Fibroblast of skin of left quadriceps (primary cell): ENCODE results near the gene PTRH1.

Experiments used
- DNase-seq, 2 experiments: peaks; one replicate each; pipeline ENCODE4 v3.0.0-alpha.2; 2013; ENCODE audit warnings: low read depth in 2 of 2

The PTRH1 gene

GRCh38 chr9:127741831-127742434 lies 26.5 kb upstream of the PTRH1 start:
- DNase-seq = no peak

GRCh38 chr9:127739614-127740330 lies 24.3 kb upstream of the PTRH1 start:
- no peak for DNase-seq

- DNase-seq = no peak
Observed at GRCh38 chr9:127738666-127739065, 23.2 kb upstream of the PTRH1 start.

- DNase-seq = no peak
Observed at GRCh38 chr9:127735530-127736185, 20.2 kb upstream of the PTRH1 start.

GRCh38 chr9:127734747-127735529 lies 19.5 kb upstream of the PTRH1 start, which contains the start of gene TOR2A:
TOR2A (minus strand) TSS chr9:127735294; CDS start chr9:127735270, 24 bp downstream.
- peak; percentile 88 for DNase-seq

- no peak for DNase-seq
Observed at GRCh38 chr9:127734247-127734746, 18.8 kb upstream of the PTRH1 start.

- DNase-seq = no peak
Observed at GRCh38 chr9:127733614-127734013, 18.2 kb upstream of the PTRH1 start.

- DNase-seq = no peak
Observed at GRCh38 chr9:127732444-127732843, 17.0 kb upstream of the PTRH1 start.

GRCh38 chr9:127731938-127732337 lies 16.5 kb upstream of the PTRH1 start:
- no peak for DNase-seq

- no peak for DNase-seq
Observed at GRCh38 chr9:127730799-127731410, 15.4 kb upstream of the PTRH1 start.

- no peak for DNase-seq
Observed at GRCh38 chr9:127730262-127730661, 14.8 kb upstream of the PTRH1 start.

GRCh38 chr9:127729522-127730256 lies 14.2 kb upstream of the PTRH1 start:
- DNase-seq = no peak

- no peak for DNase-seq
Observed at GRCh38 chr9:127728808-127729207, 13.3 kb upstream of the PTRH1 start.

GRCh38 chr9:127726871-127727270 lies 11.4 kb upstream of the PTRH1 start:
- no peak for DNase-seq

- DNase-seq = no peak
Observed at GRCh38 chr9:127724012-127724411, 8.5 kb upstream of the PTRH1 start.

- peak; percentile 22 to 23 for DNase-seq
Observed at GRCh38 chr9:127723444-127723843, 8.0 kb upstream of the PTRH1 start.

- DNase-seq = no peak
Observed at GRCh38 chr9:127723013-127723412, 7.5 kb upstream of the PTRH1 start.

GRCh38 chr9:127722055-127722745 lies 6.7 kb upstream of the PTRH1 start:
- DNase-seq = no peak

- no peak for DNase-seq
Observed at GRCh38 chr9:127721391-127721821, 5.9 kb upstream of the PTRH1 start.

- DNase-seq = no peak
Observed at GRCh38 chr9:127720865-127721227, 5.4 kb upstream of the PTRH1 start.
